Right forelimb (tissue), 1 donor: Measurements from ENCODE around the gene ELOA2.
"Not testable (repeated sequence)": the region's sequence is repeated elsewhere in the genome, so short reads cannot be mapped to it uniquely, and the experiment has no call there.

Experiments used
- DNase-seq: peaks from one replicate; pipeline ENCODE4 v3.0.0-alpha.2; 2018

Gene ELOA2

DNA sequence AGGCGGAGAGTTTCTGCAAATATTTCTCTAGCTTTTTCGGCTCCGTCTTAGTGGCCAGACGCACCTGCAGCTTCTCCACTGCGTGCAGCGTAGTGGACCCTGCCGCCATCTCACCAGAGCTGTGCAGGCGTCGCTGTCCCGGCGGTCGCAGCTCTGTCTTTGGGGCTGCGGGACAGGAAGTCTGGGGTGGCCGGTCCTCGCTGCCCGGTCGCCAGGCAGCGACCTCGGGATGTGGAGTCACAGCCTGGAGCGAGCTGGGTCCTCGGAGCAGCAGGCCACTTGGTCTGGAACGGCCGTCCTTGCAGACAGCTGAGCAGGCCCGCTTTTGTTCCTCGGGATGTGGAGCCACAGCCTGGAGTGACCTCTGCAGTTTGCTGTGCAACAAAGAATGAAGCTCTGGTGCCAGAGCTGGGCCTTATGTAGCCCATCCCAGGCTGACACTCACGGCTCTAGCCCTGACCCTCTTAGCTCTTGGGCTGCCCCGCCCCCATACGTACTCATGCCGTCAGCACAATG is at the start of gene ELOA2:
TSS of gene ELOA2 (minus strand) at position 466 of the 516 bp plus-strand sequence. CDS start at position 109, 357 bp downstream.
- no peak for DNase-seq

GRCh38 chr18:47081578-47081977 is 46.2 kb upstream of the ELOA2 start:
- no peak for DNase-seq

DNA sequence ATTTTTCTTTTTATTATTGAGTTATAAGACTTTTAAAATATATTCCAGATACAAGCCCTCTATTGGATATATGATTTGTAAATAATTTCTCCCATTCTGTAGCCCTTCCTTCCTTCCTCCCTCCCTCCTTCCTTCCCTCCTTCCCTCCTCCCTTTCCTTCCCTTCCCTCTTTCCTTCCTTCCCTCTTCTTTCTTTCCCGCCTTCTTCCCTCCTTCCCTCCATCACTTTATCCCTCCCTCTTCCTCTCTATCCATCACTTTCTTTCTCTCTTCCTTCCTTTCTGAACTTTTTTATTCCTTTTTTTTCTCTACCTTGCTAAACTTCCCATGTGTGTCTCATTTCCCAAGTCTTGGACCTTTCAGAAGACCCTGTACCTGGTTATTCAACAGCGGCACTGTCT is 45.5 kb upstream of the ELOA2 start:
- DNase-seq, result no peak

DNA sequence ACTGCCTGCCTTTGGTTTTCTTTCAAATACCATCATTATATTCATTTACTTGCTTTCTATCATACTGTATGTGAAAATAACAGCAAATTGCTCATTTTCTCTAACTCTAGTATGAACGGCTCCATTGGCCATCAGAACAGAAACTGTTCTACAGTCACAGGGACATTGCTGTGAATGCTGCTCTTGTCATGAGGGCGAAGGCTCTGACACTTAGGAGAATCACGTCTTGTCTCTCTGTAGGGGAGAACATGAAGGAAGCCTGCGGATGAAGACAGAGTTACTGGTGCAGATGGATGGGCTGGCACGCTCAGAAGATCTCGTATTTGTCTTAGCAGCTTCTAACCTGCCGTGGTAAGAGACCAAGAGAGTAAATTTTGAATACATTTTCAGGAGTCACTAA is 41.7 kb upstream of the ELOA2 start:
- no peak for DNase-seq

DNA sequence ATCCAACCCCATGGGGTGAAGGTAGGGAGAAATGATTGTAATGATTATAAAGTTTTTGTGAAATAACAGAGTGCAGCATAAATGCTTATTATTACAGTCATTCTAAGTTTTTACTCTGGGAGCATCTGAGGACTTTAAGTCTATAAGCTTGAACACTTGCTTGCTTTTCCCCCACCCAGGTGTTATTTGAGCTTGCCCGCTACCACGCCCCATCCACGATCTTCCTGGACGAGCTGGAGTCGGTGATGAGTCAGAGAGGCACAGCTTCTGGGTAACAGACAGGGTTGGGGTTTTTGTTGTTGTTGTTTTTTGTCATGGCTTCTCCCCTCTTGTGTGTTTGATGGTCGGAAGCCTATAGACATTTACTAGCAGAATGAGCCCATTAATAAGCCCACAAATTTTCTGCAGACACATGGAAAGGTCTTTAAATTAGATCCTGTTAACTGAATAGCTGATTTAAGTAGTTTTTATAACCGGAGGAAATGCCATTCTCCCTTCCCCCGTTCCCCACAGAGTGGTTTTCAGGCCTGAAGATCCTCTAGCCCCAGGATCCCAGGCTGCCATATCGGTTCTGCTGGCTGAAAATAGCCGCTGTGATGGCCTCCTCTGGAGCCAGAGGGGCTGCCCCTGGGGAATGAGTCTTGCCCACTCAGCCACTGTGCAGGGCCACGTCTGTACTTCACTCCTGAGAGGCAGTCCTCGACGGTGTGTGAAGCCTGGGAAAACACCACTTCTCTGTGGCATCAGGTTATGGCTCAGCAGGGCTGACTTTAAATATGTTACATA is 39.9 kb upstream of the ELOA2 start:
- DNase-seq, result no peak

- no peak for DNase-seq
Observed at GRCh38 chr18:47067648-47068047, 32.2 kb upstream of the ELOA2 start.

GRCh38 chr18:47063096-47063495 is 27.7 kb upstream of the ELOA2 start:
- DNase-seq, result no peak

- DNase-seq, result no peak
Observed at GRCh38 chr18:47062471-47062870, 27.1 kb upstream of the ELOA2 start.

- DNase-seq, result no peak
Observed at GRCh38 chr18:47054369-47054768, 18.9 kb upstream of the ELOA2 start.

DNA sequence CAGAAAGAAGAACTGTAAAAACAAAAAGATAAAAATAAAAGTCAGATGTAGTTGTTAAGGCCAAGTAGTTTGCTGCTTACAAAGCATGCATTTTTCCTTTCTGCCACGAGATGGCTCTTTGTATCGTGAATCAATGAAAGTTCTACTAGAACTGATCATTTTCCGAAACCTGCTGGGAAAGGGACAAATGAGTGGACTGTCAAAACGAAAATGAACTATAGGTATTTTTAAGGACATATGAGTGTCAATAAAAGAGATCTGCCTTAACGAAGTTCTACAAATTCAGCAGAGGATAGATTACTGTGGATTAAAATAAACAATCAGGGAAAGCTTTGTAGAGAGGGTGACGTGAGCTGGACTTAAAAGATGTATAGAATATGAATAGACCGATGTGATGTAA is 15.0 kb upstream of the ELOA2 start:
- no peak for DNase-seq

- DNase-seq, result no peak
Observed at GRCh38 chr18:47040982-47041381, 5.6 kb upstream of the ELOA2 start.

DNA sequence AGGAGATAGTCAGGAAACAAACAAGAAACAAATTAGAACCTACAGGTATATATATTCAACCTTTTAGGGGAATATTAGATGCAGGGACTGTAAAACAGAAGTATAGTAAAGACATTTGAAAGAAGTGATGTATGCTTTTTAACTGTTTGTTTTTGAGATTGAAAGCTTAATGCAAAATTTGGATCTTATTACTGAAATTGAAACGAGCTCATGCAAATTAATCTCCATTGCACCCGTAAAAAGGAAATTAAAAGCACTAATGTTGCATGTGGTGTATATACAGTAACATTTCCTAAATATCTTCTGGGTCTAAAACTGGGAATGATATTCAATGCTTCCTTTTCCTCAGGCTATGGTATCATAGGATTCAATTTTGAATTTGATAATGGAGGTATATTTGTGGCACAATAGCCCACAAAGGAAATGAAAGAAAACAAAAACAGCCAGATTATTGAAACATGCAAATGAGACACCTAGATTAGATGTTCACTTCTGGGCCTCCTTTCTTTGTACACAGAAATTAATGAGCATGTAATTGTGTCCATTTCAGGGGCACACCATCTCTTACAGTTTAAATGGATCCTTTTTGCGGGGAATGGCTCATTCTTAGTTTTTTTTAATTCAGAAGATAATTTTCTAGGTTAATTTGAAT is 1.6 kb upstream of the ELOA2 start:
- no peak for DNase-seq

DNA sequence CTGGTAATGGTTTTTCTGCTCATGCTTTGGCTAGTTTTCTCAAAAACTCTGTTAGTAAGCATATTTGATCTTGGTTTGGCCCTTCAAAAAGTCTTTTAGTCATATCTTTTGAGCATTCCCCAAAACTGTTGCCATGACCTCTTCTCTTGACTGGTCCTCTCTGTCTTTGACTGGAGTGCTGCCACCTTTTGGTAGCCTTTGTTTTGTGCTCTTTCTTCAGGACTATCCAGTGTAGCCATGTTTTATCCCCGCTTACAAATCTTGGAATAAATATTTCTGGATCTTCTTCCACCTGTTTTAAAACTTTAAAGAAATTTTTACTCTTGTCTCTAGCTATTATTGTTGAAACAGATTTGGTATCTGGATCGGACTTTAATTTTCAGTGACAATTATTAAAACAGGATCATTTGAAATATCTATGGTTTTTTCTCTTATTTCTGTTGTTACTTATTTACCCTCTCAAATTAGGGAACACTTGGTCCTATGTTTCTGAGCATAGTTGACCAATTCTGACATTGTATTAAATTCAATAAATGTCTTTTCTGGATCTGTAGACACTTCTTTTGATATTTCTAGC is 965 bp upstream of the ELOA2 start:
- no peak for DNase-seq

DNA sequence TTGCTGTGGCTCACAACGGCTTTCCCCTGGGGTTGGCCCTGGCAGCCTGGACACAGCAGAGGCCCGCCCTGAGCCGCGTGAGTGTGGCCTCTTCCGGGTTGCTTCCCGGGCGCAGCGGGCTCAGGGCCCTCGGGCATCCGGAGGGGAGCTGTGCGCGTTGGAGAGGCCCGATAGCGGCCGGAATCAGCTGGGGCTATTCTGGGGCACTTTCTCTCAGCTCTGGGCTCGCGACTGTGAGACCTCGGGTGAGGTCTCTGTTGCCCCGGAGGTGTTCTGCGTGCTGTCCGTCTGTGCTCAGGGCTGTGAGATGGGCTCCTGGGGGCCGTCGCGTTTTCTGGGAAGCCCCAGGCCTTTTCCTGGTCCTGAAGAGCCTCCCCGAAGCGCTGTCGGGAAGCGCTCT is 830 bp downstream of the ELOA2 start:
- DNase-seq, result not testable (repeated sequence)

DNA sequence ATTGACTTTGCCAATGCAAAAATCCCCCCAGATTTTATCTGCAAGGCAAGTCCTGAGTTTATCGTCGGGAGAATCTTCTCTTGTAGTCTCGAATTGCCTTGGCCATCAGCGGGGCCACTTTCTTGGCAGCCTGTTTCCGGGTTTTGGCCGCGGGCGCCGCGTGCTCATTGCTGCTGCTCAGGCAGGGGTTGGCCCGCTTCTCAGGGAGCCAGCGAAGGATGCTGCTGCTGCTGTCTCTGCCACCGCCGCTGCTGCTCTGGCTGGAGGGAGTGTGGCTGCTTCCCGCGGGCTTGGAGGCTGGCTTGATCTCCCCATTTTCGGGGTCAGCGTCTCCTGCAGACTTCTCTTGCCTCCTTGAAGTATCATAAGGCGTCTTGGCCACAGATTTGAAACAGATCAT is 2.5 kb downstream of the ELOA2 start:
- DNase-seq, result no peak

DNA sequence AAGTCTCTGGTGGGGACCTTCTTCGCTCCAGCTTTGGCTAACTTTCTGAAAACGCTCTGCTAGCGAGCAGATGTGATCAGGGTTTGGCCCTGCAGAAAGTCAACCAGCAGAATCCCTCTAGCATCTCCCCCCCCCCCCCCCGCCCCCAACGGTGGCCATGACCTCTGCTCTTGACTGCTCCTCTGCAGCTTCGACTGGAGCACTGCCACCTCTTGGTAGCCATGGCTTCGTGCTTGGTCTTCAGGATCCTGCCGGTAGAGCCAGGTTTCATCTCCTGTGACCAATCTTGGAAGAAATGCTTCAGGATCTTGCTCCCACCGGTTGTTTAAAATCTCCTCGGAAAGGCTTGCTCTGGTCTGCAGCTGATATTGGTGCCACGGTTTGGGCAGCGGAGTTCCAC is 4.5 kb downstream of the ELOA2 start:
- not testable (repeated sequence) for DNase-seq

- DNase-seq, result not testable (repeated sequence)
Observed at GRCh38 chr18:47029684-47030353, 5.6 kb downstream of the ELOA2 start.

- not testable (repeated sequence) for DNase-seq
Observed at GRCh38 chr18:47028738-47029137, 6.7 kb downstream of the ELOA2 start.

- DNase-seq, result not testable (repeated sequence)
Observed at GRCh38 chr18:47025557-47026174, 9.8 kb downstream of the ELOA2 start.

DNA sequence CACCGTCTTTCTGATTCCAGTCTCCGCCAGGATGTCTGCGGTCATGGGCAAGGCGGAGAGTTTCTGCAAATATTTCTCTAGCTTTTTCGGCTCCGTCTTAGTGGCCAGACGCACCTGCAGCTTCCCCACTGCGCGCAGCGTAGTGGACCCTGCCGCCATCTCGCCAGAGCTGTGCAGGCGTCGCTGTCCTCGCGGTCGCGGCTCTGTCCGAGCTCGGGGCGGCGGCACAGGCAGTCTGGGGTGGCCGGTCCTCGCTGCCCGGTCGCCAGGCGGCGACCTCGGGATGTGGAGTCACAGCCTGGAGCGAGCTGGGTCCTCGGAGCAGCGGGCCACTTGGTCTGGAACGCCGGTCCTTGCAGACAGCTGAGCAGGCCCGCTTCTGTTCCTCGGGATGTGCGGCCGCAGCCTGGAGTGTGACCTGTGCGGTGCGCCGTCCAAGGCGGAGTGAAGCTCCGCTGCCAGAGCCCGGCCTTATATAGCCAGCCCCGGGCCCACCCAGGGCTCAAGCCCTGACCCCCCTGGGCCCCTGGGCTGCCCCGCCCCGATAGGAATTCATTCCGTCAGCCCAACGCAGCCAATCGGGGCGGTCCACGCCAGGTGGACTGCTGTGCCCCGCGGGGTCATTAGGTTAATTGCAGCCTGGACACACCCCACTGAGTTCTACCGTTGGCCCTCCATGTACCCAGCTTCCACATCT is 11.5 kb downstream of the ELOA2 start:
- not testable (repeated sequence) for DNase-seq

- not testable (repeated sequence) for DNase-seq
Observed at GRCh38 chr18:47022821-47023220, 12.6 kb downstream of the ELOA2 start.

DNA sequence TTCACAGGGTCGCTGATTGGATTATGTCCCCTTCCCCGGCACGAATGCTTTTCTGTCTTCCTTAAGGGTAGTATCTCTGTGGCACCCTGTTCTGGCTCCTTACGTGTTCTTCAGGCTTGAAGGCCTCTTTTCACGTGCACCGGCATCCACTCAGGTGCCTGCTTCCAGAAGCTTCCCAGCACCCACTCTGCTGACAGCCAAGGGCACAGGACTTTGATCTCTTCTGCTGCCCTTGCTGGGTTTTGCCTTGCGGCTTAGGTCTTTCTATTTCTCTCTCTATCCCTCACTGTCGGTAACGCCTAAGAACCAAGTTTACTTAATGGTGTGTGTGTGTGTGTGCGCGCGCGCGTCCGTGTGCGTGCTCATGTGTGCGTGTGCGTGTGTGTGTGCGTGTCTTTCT is 14.7 kb downstream of the ELOA2 start:
- not testable (repeated sequence) for DNase-seq
